Stimulated activated CD8-positive, alpha-beta memory T cell treated with anti-CD3 and anti-CD28 coated beads, Interleukin-15, amount 100 ng/mL, for 4 hours (primary cell): ENCODE results near the gene OR10G7.
"Not testable (repeated sequence)": the region's sequence is repeated elsewhere in the genome, so short reads cannot be mapped to it uniquely, and the experiment has no call there.

Source experiments
- DNase-seq, 2 donors: peaks; one replicate each; pipeline ENCODE4 v3.0.0-alpha.2; 2020; ENCODE audit warnings: low read depth in 2 of 2

The OR10G7 gene

DNA sequence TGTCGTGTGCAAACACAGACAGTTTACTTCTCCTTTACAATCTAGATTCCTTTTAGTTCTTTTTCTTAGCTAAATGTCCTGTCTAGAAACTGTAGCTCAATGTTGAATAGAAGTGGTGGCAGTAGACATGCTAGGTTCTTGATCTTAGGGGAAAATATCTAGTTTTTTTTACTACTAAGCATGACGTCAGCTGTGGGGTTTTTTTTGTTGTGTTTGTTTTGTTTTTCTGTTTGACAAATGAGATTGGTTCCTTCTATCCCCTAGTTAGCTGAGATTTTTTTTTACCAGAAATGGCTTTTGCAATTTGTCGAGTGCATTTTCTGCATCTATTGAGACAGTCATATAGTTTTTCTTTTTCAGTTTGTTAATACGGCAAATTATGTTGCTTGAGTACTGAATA, 2.3 kb upstream of the OR10G7 start:
- no peak for DNase-seq

DNA sequence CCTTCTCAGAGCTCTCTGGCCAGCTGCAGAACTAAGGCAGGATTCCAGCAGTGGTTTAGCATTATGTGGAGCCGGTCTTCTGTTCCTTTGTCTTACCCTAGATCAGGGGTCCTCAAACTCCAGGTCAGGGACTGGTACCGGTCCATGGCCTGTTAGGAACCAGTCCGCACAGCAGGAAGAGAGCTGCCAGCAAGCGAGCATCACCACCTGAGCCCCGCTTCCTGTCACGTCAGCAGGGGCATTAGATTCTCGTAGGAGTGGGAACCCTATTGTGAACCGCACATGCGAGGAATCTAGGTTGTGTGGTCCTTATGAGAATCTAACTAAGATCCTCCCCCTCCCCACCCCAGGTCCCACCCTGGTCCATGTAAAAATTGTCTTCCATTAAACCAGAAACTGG, 1.6 kb downstream of the OR10G7 start:
- no peak for DNase-seq

DNA sequence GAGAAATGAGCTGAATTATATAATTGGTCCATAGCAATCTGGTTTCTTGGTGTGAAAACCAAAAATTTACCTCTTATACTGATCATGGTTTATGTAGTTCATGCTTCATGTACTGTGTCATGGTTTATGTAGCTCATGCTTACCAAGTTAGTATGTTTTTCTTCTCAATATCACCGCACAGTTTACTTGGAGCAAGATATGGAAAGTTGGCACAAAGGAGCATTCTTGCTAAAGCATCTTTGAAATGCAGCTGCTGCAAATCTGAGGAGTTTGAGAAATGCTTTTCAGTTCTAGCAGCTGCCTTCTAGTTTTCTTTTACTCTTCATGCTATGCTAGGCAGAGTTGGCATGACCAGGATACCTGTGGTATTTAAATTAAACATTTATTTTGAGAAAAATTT, 4.5 kb downstream of the OR10G7 start:
- no peak for DNase-seq

DNA sequence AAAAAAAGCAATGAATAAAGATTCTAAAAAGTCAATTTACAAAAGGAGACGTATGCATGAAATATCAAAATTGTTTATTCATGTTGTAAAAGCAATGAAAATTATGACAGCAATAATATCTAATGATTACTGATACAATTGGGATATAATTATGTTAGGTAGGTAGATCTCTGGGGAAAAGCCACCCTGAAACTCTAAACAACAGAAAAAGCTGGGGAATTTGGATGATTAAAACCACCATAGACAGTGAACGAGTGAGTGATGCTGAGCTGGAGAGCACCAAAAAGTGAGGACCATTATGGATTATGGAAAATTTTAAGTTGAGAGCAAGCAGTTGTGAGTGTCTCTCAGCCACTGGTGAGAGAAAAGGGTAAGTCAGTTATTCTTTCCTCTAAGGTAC, 14.6 kb downstream of the OR10G7 start, which contains the start of gene OR10G8:
OR10G8 (plus strand) TSS at position 301 of the 400 bp plus-strand sequence. CDS start 2,825 bp downstream, outside the sequence.
- no peak for DNase-seq

DNA sequence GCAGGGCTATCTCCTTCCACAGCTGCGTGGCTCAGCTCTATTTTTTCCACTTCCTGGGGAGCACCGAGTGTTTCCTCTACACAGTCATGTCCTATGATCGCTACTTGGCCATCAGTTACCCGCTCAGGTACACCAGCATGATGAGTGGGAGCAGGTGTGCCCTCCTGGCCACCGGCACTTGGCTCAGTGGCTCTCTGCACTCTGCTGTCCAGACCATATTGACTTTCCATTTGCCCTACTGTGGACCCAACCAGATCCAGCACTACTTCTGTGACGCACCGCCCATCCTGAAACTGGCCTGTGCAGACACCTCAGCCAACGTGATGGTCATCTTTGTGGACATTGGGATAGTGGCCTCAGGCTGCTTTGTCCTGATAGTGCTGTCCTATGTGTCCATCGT, 25.3 kb downstream of the OR10G7 start:
- not testable (repeated sequence) for DNase-seq

DNA sequence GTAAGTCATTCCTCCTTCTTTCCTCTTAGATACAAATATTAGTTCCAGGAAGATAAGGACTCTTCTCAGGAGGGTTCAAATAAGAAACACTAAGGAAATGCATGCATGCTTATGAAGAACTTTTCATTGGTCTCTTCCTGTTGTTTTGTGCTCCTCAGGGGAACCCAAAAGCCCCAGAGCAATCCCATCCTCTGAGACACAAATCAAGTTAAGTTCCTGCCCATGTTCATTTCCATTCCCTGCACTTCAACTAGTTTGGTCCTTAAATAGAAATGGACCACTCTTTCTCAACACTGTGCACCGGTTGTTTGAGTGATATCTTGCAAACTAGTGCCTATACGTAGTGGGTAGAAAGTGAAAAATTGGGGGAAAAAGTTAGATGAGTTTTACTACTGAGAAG, 28.4 kb downstream of the OR10G7 start, which contains the start of gene OR10G4:
OR10G4 (plus strand) TSS at position 301 of the 400 bp plus-strand sequence. CDS start 2,578 bp downstream, outside the sequence.
- no peak for DNase-seq

DNA sequence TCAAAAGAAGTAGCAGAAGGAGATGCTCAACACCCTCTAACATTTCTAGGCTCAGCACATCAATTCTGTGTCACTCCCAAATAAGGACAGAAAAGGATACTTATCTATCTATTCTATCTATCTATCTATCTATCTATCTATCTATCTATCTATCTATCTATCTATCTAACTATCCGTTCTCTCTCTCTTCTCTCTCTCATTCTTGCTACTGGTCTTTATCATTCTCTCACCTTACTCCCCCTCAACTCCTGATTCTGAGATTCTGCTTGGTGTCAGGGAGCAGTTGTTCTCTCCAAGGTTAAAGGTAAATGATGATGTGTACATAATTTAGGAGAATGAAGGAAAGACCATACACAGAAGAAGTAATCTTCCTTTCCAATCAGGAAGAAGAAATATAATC, 46.0 kb downstream of the OR10G7 start, which contains the start of gene OR10G6:
OR10G6 (minus strand) TSS at position 43 of the 400 bp plus-strand sequence; CDS start at position 43, 0 bp downstream.
- DNase-seq, result no peak
